ENCODE measurements around the gene C19orf47. TPM values are rescaled to one million over a fixed set of nuclear protein-coding genes. Genes with fewer than 3 reads are reported as not detected.

The C19orf47 gene
- total RNA-seq, 1 experiment from 2014 or later, result 18.0 TPM

- TF ChIP-seq ZBTB33 (IDR thresholded peaks at IDR 0.05; ENCODE audit: extremely low read depth, insufficient replicate concordance, low read length) (no peak), EZH2phosphoT487 (IDR thresholded peaks at IDR 0.05; ENCODE audit: borderline replicate concordance) (no peak), RAD21 (IDR thresholded peaks at IDR 0.05; ENCODE audit: low read depth) (no peak), POLR2A (IDR thresholded peaks at IDR 0.05; ENCODE audit: borderline replicate concordance, extremely low read depth, insufficient read depth, insufficient read length) (no peak), MAX (IDR thresholded peaks at IDR 0.05) (no peak), SRF (IDR thresholded peaks at IDR 0.05; ENCODE audit: low read depth) (no peak)
These were observed 25.9 kb upstream of the C19orf47 start (continued) for GRCh38 chr19:40374084-40374483.

GRCh38 chr19:40371802-40372122 is 23.6 kb upstream of the C19orf47 start:
- no peak overlapping the region for H2AFZ ChIP-seq (ENCODE audit: low read depth, low read length, poor library complexity, severe bottlenecking)
- RAD21 ChIA-PET (ENCODE audit: low non-redundant PET in 1 of 2, low total read pairs in 2 of 2, uncharacterized antibody in 2 of 2, unreplicated experiment in 2 of 2), result no interaction called here
- H3K27me3 ChIP-seq (ENCODE audit: insufficient read depth, low read length), result no peaks in the 10 kb centered on the region
- H3K9me3 ChIP-seq (ENCODE audit: control insufficient read depth in 1 of 2, insufficient read depth in 1 of 2, low read depth in 1 of 2, low read length in 2 of 2), result no peaks in the 10 kb centered on the region
- no TSS peak for BruUV-seq (replicated peaks)
- H3K4me1 ChIP-seq (ENCODE audit: control insufficient read depth in 1 of 2, insufficient read depth in 2 of 2, low read length in 2 of 2), result no peaks in the 10 kb centered on the region
- H4K20me1 ChIP-seq (ENCODE audit: insufficient read depth), result no peaks in the 10 kb centered on the region
- H3K4me2 ChIP-seq (ENCODE audit: low read length), result no peak overlapping the region
- intact Hi-C loops (cut with micrococcal nuclease), result no loop called here
- TF ChIP-seq TCF7L2 (IDR thresholded peaks at IDR 0.05; ENCODE audit: borderline replicate concordance, extremely low read depth, insufficient read depth, insufficient read length) (no peak), YY1 (IDR thresholded peaks at IDR 0.05; ENCODE audit: extremely low read depth, insufficient replicate concordance, low read depth, low read length) (no peak), ZNF274 (IDR thresholded peaks at IDR 0.05; ENCODE audit: low read depth, low read length) (no peak)
- CTCF ChIA-PET, result interaction anchor here (1.1 kb wide), 1 partner anchor 159 kb away, joined by 7 read pairs; no protein-coding TSS in a partner anchor
- no peaks in the 10 kb centered on the region for H3K9me2 ChIP-seq (ENCODE audit: insufficient read depth)
- no peak overlapping the region for H3K27ac ChIP-seq (ENCODE audit: low read depth, low read length)
- DNase-seq (ENCODE audit: low read depth, low spot score) (no peak), ATAC-seq (no peak)
- no peak overlapping the region for H3K4me3 ChIP-seq (replicated peaks in 1 of 2; ENCODE audit: low read depth in 1 of 2, low read length in 2 of 2)
- H3K9ac ChIP-seq (ENCODE audit: low read length), result no peak overlapping the region
- H3K36me3 ChIP-seq (ENCODE audit: control insufficient read depth in 1 of 2, insufficient read depth in 2 of 2, low read length in 2 of 2), result peaks cover 0 to 5% of the 10 kb centered on the region in 2 experiments; a peak in 2 of 4 replicates
- H3K79me2 ChIP-seq (ENCODE audit: insufficient read depth, low read length), result no peaks in the 10 kb centered on the region
- POLR2A ChIA-PET, result no interaction called here
